Stromal cell of bone marrow (primary cell): ENCODE data around the gene GLT1D1.

Experiments used
- DNase-seq: peaks from one replicate; pipeline ENCODE4 v3.0.0-alpha.2; 2012; ENCODE audit warnings: low read depth

GLT1D1 gene

GRCh38 chr12:128966203-128966810, 113.0 kb downstream of the GLT1D1 start:
- no peak for DNase-seq

- no peak for DNase-seq
Measured at GRCh38 chr12:128968668-128969067, 115.4 kb downstream of the GLT1D1 start.

- DNase-seq, result no peak
Measured at GRCh38 chr12:128969480-128970055, 116.3 kb downstream of the GLT1D1 start.

DNA sequence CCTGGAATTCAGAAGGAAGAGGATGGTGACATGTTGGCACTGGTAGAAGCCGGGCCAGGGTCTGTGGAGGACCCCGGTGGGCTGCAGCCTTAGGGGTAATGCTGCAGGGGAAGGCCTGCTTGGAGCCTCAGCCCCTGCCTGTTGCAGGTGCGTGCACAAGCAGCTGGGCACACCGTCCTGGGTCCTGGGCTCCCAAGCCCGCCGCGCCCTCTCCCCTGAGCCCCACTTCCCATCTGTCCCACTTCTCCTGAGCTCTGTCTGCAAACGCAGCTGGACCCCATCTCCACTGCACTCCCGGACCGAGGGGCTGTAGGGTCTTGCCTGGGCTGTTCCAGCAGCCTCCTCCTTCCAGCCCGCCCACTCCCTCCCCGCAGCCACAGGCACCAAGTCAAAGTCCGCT, 116.8 kb downstream of the GLT1D1 start:
- DNase-seq, result no peak

GRCh38 chr12:128970941-128971340, 117.7 kb downstream of the GLT1D1 start:
- no peak for DNase-seq

DNA sequence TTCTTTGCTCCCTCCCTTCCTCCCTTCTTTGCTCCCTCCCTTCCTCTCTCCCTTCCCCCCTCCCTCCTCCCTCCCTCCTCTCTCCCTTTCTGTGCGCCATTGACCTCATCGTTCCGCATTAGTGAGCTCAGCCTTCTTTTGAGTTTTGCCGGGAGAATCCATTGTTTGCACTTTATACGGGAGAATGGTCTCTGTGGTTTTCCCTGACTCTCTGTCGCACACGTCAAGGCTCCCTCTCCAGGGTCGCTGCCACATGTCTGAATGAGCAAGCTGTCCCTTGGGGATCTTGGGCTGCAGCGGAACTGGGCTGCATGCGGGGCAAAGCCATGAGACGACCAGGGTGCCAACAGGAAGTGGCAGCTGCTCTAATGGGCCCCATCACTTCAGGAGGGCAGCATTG, 118.5 kb downstream of the GLT1D1 start:
- DNase-seq, result no peak

DNA sequence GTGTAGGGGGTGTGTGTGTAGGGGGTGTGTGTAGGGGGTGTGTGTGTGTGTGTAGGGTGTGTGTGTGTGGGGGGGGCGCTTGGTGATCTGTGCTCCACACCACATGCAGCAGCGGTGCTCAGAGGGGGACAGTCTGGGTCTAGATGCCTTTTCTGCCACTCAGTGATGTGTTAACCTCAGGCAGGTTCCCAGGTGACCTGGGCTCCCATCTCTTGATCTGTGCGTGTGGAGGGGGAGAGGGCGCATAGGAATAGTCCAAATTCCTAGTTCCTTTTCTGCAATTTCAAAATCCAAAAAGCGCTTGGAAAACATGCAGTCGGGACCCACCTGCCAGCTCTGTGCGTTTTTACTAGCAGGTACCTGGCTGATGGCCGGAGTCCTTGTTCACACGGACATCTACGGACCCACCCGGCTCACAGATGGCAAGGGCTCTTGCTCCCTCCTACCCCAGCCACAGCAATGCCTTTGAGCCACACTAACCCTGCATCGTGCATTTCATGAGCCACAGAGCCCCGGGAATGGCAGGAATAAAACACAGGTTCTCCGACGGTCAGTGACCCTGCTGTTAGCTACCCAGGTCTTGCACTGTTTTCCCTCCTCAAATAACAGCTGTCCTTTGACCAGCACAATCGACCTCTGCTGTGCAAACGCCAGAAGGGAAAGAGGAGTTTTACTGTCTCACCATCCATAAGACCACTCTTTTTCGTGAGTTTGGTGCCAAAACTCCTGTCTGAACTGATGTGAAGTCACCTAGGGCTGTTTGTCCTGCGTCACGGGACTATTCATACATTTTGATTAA, 120.8 kb downstream of the GLT1D1 start:
- no peak for DNase-seq

DNA sequence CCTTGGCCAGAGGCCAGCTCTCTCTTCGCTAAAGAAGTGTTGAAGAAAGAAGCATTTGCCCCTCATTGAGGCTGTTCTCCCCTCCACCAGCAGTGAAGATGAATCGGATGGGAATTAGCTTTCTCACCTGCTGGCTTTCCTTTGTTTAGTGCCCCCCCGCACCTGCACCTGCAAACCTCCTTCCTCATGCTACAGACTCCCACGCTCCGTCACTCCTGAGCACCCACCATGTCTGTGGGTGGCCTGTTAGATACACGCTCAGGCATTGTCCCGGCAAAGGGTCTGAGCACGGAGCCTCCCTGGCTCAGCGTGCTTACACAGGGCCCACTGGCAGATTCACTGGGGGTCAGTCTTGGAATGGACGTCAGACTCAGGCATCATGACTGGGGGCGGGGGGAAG, 121.6 kb downstream of the GLT1D1 start:
- DNase-seq, result no peak

- no peak for DNase-seq
Measured at GRCh38 chr12:128976120-128976738, 123.0 kb downstream of the GLT1D1 start.

GRCh38 chr12:128977441-128977840, 124.2 kb downstream of the GLT1D1 start:
- no peak for DNase-seq

- DNase-seq, result no peak
Measured at GRCh38 chr12:128978067-128978466, 124.8 kb downstream of the GLT1D1 start.

- no peak for DNase-seq
Measured at GRCh38 chr12:128980623-128981022, 127.3 kb downstream of the GLT1D1 start.

DNA sequence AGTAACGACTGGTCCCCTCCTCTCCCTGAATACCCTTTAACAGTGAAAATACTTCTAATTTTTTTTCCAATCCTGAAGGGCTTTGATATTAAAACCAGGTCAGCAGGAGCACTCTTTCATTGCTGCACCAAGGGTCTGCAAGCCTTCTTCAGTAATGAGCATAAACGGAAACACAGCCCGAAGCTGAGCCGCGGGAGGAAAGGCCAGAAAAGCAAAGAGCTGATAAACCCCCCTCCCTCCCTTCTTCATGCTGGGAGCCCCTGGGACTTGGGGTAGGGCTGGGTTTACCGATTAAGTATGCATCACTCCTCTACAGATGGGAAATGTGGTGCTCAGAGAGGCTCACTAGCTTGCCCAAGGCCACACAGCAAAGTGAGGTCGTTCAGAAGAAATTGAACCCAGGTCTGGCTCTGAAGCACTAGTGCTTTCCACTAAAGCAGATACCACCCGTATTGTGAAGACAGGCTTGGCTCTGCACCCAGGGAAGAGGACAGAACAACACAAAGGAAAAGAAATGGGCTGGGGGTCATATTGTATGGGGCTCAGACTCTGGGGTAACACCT, 128.8 kb downstream of the GLT1D1 start:
- no peak for DNase-seq

- no peak for DNase-seq
Measured at GRCh38 chr12:128982933-128983332, 129.7 kb downstream of the GLT1D1 start.

DNA sequence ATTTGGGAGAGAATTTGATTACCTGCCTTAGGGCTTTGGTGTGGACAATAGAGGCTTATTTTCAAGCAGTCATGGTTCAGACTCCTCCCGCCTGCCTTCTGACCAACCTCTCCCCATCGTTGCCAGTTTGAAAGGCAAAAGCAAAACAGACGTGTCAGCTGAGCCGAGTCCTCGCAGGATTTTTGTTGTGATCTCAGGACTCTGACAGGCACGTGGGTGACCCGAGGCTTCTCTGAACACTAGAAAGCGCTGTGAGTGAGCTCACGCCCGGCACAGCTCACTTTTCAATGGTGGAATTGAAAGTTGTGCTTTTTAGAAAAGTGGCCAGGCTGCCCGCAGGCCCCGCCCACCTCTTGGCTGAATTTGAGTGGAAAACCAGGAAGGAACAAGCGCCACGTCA, 130.1 kb downstream of the GLT1D1 start:
- no peak for DNase-seq

DNA sequence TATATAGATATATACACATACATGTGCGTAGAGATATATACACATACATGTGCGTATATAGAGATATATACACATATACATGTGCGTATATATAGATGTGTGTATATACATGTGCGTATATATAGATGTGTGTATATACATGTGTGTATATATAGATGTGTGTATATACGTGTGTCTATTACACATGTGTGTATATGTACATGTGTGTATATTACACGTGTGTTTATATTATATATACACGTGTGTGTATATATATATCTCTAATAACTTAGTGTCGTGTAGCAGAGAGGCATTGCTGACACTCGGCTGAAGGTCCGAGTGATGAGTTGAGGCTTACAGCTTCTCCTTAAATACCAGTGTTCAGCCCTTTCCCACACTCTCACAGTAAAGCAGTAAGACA, 133.7 kb downstream of the GLT1D1 start:
- no peak for DNase-seq

- no peak for DNase-seq
Measured at GRCh38 chr12:128989287-128989686, 136.0 kb downstream of the GLT1D1 start.

DNA sequence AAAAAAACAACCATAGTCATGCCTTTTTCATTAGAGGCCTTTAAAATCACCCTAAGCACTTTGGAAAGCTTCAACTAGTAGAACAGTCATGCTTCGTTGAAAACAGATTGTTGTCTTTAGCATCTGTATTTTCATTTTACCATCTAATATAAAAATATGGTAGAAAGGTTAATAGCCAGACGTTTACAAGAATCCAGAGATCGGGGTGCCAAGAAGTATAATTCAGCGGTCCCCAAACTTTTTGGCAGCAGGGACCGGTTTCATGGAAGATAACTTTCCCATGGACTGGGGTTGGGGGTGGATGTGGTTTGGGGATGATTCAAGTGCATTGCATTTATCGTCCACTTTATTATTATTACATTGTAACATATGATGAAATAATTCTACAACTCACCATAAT, 138.4 kb downstream of the GLT1D1 start:
- no peak for DNase-seq

DNA sequence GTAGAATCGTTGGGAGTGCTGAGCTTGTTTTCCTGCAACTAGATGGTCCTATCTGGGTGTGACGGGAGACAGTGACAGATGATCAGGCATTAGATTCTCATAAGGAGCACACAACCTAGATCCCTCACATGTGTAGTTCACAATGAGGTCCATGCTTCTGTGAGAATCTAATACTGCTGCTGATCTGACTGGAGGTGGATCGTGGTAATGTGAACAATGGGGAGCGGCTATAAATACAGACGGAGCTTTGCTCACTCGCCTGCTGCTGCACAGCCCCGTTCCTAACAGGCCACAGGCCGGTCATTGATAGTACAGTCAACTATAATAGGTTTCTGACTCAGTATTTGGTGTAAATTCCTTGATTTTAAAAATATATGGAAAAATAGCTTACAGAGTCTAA, 138.8 kb downstream of the GLT1D1 start:
- DNase-seq, result no peak

GRCh38 chr12:128992550-128992949, 139.3 kb downstream of the GLT1D1 start:
- no peak for DNase-seq

DNA sequence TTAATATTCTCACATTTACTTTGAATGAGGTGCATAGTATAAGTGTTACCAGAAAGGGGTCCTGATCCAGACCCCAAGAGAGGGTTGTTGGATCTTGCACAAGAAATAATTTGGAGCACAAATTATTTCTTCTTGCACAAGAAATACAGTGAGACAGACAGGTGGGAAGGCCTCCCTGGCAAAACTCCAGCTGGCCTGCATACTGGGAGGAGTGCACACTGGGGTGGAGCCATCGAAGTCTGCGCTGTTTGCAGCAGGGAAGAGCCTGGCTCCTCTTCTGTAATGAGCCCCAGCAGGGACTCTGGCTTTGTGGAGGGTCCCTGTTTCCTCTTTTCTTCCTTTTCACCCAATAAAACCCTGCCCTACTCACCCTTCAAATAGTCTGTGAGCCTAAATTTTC, 141.6 kb downstream of the GLT1D1 start:
- DNase-seq, result no peak

DNA sequence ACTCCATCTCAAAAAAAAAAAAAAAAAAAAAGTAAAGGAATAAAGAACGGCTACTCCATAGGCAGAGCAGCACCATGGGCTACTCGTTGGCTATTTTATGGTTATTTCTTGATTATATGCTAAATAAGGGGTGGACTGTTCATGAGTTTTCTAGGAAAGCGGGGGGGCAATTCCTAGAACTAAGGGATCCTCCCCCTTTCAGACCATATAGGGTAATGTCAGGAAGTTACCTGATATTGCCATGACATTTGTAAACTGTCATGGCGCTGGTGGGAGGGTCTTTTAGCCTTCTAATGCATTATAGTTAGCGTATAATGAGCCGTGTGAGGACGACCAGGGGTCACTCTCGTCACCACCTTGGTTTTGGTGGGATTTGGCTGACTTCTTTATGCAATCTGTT, 142.3 kb downstream of the GLT1D1 start:
- DNase-seq, result no peak

DNA sequence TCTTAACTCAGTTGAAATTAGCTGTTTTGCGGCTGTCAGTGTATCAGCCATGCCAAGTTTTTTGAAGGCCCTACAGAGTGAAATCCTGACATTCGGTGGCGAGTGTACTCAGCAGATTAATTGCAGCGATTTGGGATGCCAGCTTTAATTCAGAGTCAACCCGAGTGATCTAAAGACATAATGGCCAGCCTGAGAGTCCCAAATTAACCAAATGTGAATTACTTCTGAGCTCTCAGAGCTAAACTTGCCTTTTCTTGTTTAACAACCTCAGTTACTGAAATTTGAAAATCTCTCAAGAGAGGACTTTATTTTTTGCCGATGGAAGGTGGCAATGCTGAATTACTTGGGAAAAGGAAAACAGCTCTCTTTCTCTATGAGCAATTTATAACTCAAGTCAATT, 148.5 kb downstream of the GLT1D1 start:
- DNase-seq, result no peak
